Right forelimb (tissue), 1 donor: Measurements from ENCODE around the gene EIF1AD.

Source experiments
- DNase-seq: peaks from one replicate; pipeline ENCODE4 v3.0.0-alpha.2; 2018

EIF1AD gene

GRCh38 chr11:65997286-65997685, 4.7 kb downstream of the EIF1AD start:
- no peak for DNase-seq

GRCh38 chr11:65992056-65992455, 9.9 kb downstream of the EIF1AD start:
- no peak for DNase-seq

- DNase-seq = peak; percentile 91
Measured at GRCh38 chr11:65988791-65989592, 13.0 kb downstream of the EIF1AD start.

GRCh38 chr11:65987336-65987735, 14.6 kb downstream of the EIF1AD start:
- no peak for DNase-seq

- DNase-seq = no peak
Measured at GRCh38 chr11:65983589-65983987, 18.4 kb downstream of the EIF1AD start.

- no peak for DNase-seq
Measured at GRCh38 chr11:65982824-65983588, 19.0 kb downstream of the EIF1AD start.

GRCh38 chr11:65981972-65982823, 19.8 kb downstream of the EIF1AD start:
- DNase-seq = no peak

- DNase-seq = no peak
Measured at GRCh38 chr11:65981101-65981740, 20.7 kb downstream of the EIF1AD start.

- no peak for DNase-seq
Measured at GRCh38 chr11:65979261-65979759, 22.6 kb downstream of the EIF1AD start.

GRCh38 chr11:65978391-65979238, 23.3 kb downstream of the EIF1AD start:
- DNase-seq = no peak

- no peak for DNase-seq
Measured at GRCh38 chr11:65977621-65978390, 24.2 kb downstream of the EIF1AD start.

GRCh38 chr11:65976216-65977176, 25.5 kb downstream of the EIF1AD start:
- no peak for DNase-seq

GRCh38 chr11:65975771-65976170, 26.2 kb downstream of the EIF1AD start:
- DNase-seq = no peak

- DNase-seq = no peak
Measured at GRCh38 chr11:65973439-65974110, 28.4 kb downstream of the EIF1AD start.

- DNase-seq = no peak
Measured at GRCh38 chr11:65972116-65972515, 29.8 kb downstream of the EIF1AD start.

- DNase-seq = no peak
Measured at GRCh38 chr11:65968600-65969482, 33.1 kb downstream of the EIF1AD start.

- DNase-seq = no peak
Measured at GRCh38 chr11:65967329-65967934, 34.5 kb downstream of the EIF1AD start.
